K562 (cell line): ENCODE data around the gene PHF20. TPM values are rescaled to one million over a fixed set of nuclear protein-coding genes. Genes with fewer than 3 reads are reported as not detected.

Experiments
- ATAC-seq: fragments of 200-7000 bp; cut with Tn5 transposase; 3 replicates; pipeline ENCODE4 v1.9.1; 2020; ENCODE audit warnings: moderate library complexity
- BruUV-seq: library from RNA; stranded (reverse); fragments of 400-500 nt; replicated peaks from 2 replicates; lab custom pipeline; 2021; lab: Mats Ljungman, UMichigan
- CTCF ChIA-PET: fragments of 300-600 bp; formaldehyde crosslinking; extraction: SDS; loops from one replicate; lab custom pipeline; 2021; ENCODE audit warnings: low intra/inter-chr PET ratio; lab: Yijun Ruan, JAX
- POLR2A ChIA-PET: fragments of 300-600, 350-650 bp; sonication (Branson Sonifier 250); formaldehyde crosslinking; extraction: SDS; loops from one replicate; lab custom pipeline; 2021; ENCODE audit warnings: antibody characterized with exemption, inconsistent platforms; lab: Yijun Ruan, JAX
- DNase-seq, 4 experiments: peaks; one replicate each; pipeline versions ENCODE4 v3.0.0 to v3.0.0-alpha.2; 2011 to 2018; ENCODE audit warnings: low spot score in 3 of 4, mixed read lengths in 3 of 4; ENCODE audit errors: extremely low read depth in 1 of 4
- FAIRE-seq: peaks from 2 replicates; lab custom pipeline; 2011; peaks lifted over from hg19 to GRCh38; lab: Jason Lieb, UNC
- H2AFZ ChIP-seq: 2 replicates; pipeline ENCODE4 v1.6.0; 2011; ENCODE audit warnings: low read depth, low read length, control low read depth, inconsistent platforms
- H3K27ac ChIP-seq: fragments of 200-600 bp; 3 replicates; pipeline ENCODE4 v1.8.0; 2011; ENCODE audit warnings: low read depth, mild to moderate bottlenecking, control low read depth, inconsistent platforms, low read length, moderate library complexity, mixed read lengths; ENCODE audit errors: extremely low read depth
- H3K27me3 ChIP-seq, 2 experiments: fragments of 300-600 bp in 1 of 2; 2 replicates in 1 of 2; 3 replicates in 1 of 2; pipeline versions ENCODE4 v1.6.0 to v1.8.0; 2011; ENCODE audit warnings: inconsistent platforms in 2 of 2, low read length in 2 of 2, mild to moderate bottlenecking in 1 of 2, mixed read lengths in 1 of 2, moderate library complexity in 1 of 2; ENCODE audit not compliant: control insufficient read depth in 2 of 2, insufficient read depth in 2 of 2
- H3K36me3 ChIP-seq: fragments of 300-600 bp; 3 replicates; pipeline ENCODE4 v1.8.0; 2011; ENCODE audit warnings: mild to moderate bottlenecking, low read length, inconsistent platforms; ENCODE audit not compliant: control insufficient read depth, insufficient read depth
- H3K4me1 ChIP-seq, 2 experiments: fragments of 200-600 bp in 1 of 2; replicated peaks in 1 of 2; 2 replicates in 1 of 2; 3 replicates in 1 of 2; pipeline versions ENCODE4 v1.5.1 to v1.8.0; 2011; ENCODE audit warnings: inconsistent platforms in 2 of 2, low read length in 2 of 2, mild to moderate bottlenecking in 1 of 2, mixed read lengths in 1 of 2, moderate library complexity in 1 of 2; ENCODE audit not compliant: control insufficient read depth in 2 of 2, insufficient read depth in 2 of 2
- H3K4me2 ChIP-seq: 2 replicates; pipeline ENCODE4 v1.6.1; 2011; ENCODE audit warnings: low read length, control low read depth, inconsistent platforms, mixed read lengths; ENCODE audit not compliant: insufficient read depth
- H3K4me3 ChIP-seq: fragments of 200-600 bp; sonication (generic), shearing (Covaris generic); 2 replicates; pipeline ENCODE4 v1.5.1; 2016; ENCODE audit warnings: control low read depth, inconsistent platforms
- H3K79me2 ChIP-seq: fragments of 200-600 bp; 3 replicates; pipeline ENCODE4 v1.8.0; 2011; ENCODE audit warnings: low read length, inconsistent platforms; ENCODE audit not compliant: control insufficient read depth, insufficient read depth
- H3K9ac ChIP-seq, 2 experiments: 2 replicates each; pipeline versions ENCODE4 v1.6.0 to v1.6.1; 2011; ENCODE audit warnings: low read depth in 2 of 2, low read length in 2 of 2, control low read depth in 1 of 2, inconsistent platforms in 1 of 2, mild to moderate bottlenecking in 1 of 2, mixed read lengths in 1 of 2; ENCODE audit not compliant: insufficient read depth in 1 of 2
- H3K9me1 ChIP-seq: one replicate; pipeline ENCODE4 v1.6.0; 2011; ENCODE audit warnings: inconsistent platforms, mild to moderate bottlenecking, low read length, moderate library complexity; ENCODE audit not compliant: control insufficient read depth, insufficient read depth
- H3K9me3 ChIP-seq: replicated peaks from 2 replicates; pipeline ENCODE4 v1.5.1; 2011; ENCODE audit warnings: low read depth, low read length, inconsistent platforms; ENCODE audit not compliant: control insufficient read depth, insufficient read depth
- H4K20me1 ChIP-seq: replicated peaks from 2 replicates; pipeline ENCODE4 v1.6.1; 2011; ENCODE audit warnings: low read length, inconsistent platforms, mixed read lengths; ENCODE audit not compliant: control insufficient read depth, insufficient read depth
- CCNT2 ChIP-seq: IDR thresholded peaks from 2 replicates; pipeline ENCODE4 v1.6.1; 2011; ENCODE audit warnings: borderline replicate concordance, low read depth, mild to moderate bottlenecking, moderate library complexity, mixed read lengths, low read length; ENCODE audit not compliant: insufficient read length; ENCODE audit errors: extremely low read depth
- FOXK2 ChIP-seq, 2 experiments: fragments of 450-650 bp; IDR thresholded peaks in 1 of 2; conservative IDR thresholded peaks in 1 of 2; 2 replicates each; pipeline ENCODE4 v1.6.1; 2016; ENCODE audit warnings: low read depth in 2 of 2, mild to moderate bottlenecking in 1 of 2
- MTA1 ChIP-seq: fragments of 450-650 bp; IDR thresholded peaks from 2 replicates; pipeline ENCODE4 v1.6.1; 2017; ENCODE audit warnings: borderline replicate concordance
- NCOA4 ChIP-seq: fragments of 450-650 bp; IDR thresholded peaks from 2 replicates; pipeline ENCODE4 v1.6.1; 2018; ENCODE audit warnings: mild to moderate bottlenecking; ENCODE audit not compliant: partially characterized antibody
- NCOR1 ChIP-seq: fragments of 450-650 bp; IDR thresholded peaks from 2 replicates; pipeline ENCODE4 v1.6.1; 2016; ENCODE audit warnings: mild to moderate bottlenecking, moderate library complexity
- POLR3G ChIP-seq: IDR thresholded peaks from 2 replicates; pipeline ENCODE4 v1.6.1; 2011; ENCODE audit not compliant: insufficient read length, insufficient replicate concordance; ENCODE audit errors: extremely low read depth
- RNF219 ChIP-seq: fragments of 250-450 bp; sonication (Bioruptor Pico); IDR thresholded peaks from 2 replicates; pipeline ENCODE4 v1.5.0; 2022; ENCODE audit warnings: mild to moderate bottlenecking
- SETDB1 ChIP-seq: IDR thresholded peaks from one replicate; pipeline ENCODE4 v1.6.1; 2012; ENCODE audit warnings: low read length, control low read depth, inconsistent platforms
- SMARCC2 ChIP-seq: fragments of 450-650 bp; IDR thresholded peaks from 2 replicates; pipeline ENCODE4 v1.6.1; 2017; ENCODE audit warnings: antibody characterized with exemption, moderate library complexity, mild to moderate bottlenecking, low read depth
- TAF9B ChIP-seq: fragments of 450-650 bp; IDR thresholded peaks from 2 replicates; pipeline ENCODE4 v1.6.1; 2018; ENCODE audit warnings: mild to moderate bottlenecking; ENCODE audit not compliant: partially characterized antibody
- THRA ChIP-seq: fragments of 450-650 bp; IDR thresholded peaks from 2 replicates; pipeline ENCODE4 v1.6.1; 2017; ENCODE audit warnings: mild to moderate bottlenecking, moderate library complexity
- U2AF1 ChIP-seq: fragments of 200-400 bp; formaldehyde crosslinking; optimal IDR thresholded peaks from 2 replicates; pipeline ENCODE3; 2017; ENCODE audit warnings: mild to moderate bottlenecking, low read depth, low read length, moderate library complexity
- U2AF2 ChIP-seq: fragments of 200-400 bp; formaldehyde crosslinking; optimal IDR thresholded peaks from 2 replicates; pipeline ENCODE3; 2017; ENCODE audit warnings: low read depth, mild to moderate bottlenecking, low read length
- ZFP30 ChIP-seq: fragments of 250-450 bp; sonication (Bioruptor Pico); IDR thresholded peaks from 2 replicates; pipeline ENCODE4 v1.8.0; 2022; ENCODE audit warnings: moderate library complexity, mild to moderate bottlenecking, inconsistent platforms, borderline replicate concordance
- ZNF24 ChIP-seq: fragments of 450-650 bp; IDR thresholded peaks from 2 replicates; pipeline ENCODE4 v1.6.1; 2016
- ZNF512 ChIP-seq: IDR thresholded peaks from 2 replicates; pipeline ENCODE4 v1.6.1; 2016; ENCODE audit warnings: missing genetic modification characterization, missing compliant biosample characterization
- WGBS: fragments of 100-300 bp; shearing (Covaris generic); methylation state at CpG from one replicate; pipeline ENCODE4 v1.1.6; 2016; ENCODE audit warnings: low coverage, mixed read lengths; ENCODE audit not compliant: insufficient coverage; ENCODE audit errors: missing lambda C conversion rate; 5-methylcytosine and 5-hydroxymethylcytosine counted together
- in situ Hi-C: fragments of 300-500 bp; cut with MboI; formaldehyde crosslinking; loops from 4 replicates; pipeline ENCODE4 v1.15.0; 2018; ENCODE audit warnings: inconsistent platforms, mixed read lengths
- intact Hi-C: fragments of 100-400 bp; cut with micrococcal nuclease; formaldehyde crosslinking; loops from 2 replicates; pipeline ENCODE4 v1.14.2; 2022
- polyA plus RNA-seq, 8 experiments: library from polyadenylated mRNA; depleted of rRNA in 4 of 8; stranded (reverse) in 5 of 8; unstranded in 3 of 8; fragments of >200 nt; fragmentation: Nextera tagmentation in 2 of 8; fragmentation: Illumina TruSeq in 1 of 8; extraction: Ambion mirVana in 2 of 8; extraction: Trizol in 1 of 8; gene quantifications; 2 replicates each; pipeline versions ENCODE4 v1.2.1 to v1.2.3, GENCODE V29; 2011 to 2014; ENCODE audit warnings: inconsistent platforms in 1 of 8, missing spikeins in 1 of 8
- total RNA-seq, 7 experiments: library from RNA; depleted of rRNA in 6 of 7; stranded (reverse); fragments of >200 nt in 6 of 7; fragmentation: Illumina TruSeq in 2 of 7; extraction: Trizol in 2 of 7; gene quantifications; 2 replicates each; pipeline versions ENCODE4 v1.2.1 to v1.2.3, GENCODE V29; 2011 to 2021; ENCODE audit warnings: low replicate concordance in 1 of 7

Gene PHF20
- total and polyA plus RNA-seq, 9 of the 15 experiments (the other 6 are each of a cell fraction or from before 2014, with no cell fraction given), result 49.9 to 196 (median 70.7) TPM

- no peak for TF ChIP-seq THRA
- TF ChIP-seq ZNF512, result no peak
- no peak for TF ChIP-seq U2AF1
- no peak for TF ChIP-seq CCNT2
- no peak for TF ChIP-seq TAF9B
Measured at GRCh38 chr20:35887393-35888064, 115.7 kb downstream of the PHF20 start (continued).

GRCh38 chr20:35888657-35889056, 116.8 kb downstream of the PHF20 start:
- no peak overlapping the region for H3K27ac ChIP-seq
- BruUV-seq, result no TSS peak
- H3K9me1 ChIP-seq, result no peaks in the 10 kb centered on the region
- WGBS, result 80% methylated on average over 1 of the region's 1 CpG
- no peaks in the 10 kb centered on the region for H3K9me3 ChIP-seq
- no peak overlapping the region for H3K4me2 ChIP-seq
- FAIRE-seq (no peak), ATAC-seq (no peak)
- no peak overlapping the region for H3K4me3 ChIP-seq
- no peaks in the 10 kb centered on the region for H4K20me1 ChIP-seq
- ChIA-PET POLR2A (interaction anchor here (1.4 kb wide), 2 partner anchors 13 to 14 kb away, joined by 4 read pairs; no protein-coding TSS in a partner anchor), CTCF (no interaction called here)
- no peaks in the 10 kb centered on the region; the same call in 2 of the 3 replicates for H3K79me2 ChIP-seq
- H3K36me3 ChIP-seq, result no peaks in the 10 kb centered on the region; the same call in 2 of the 3 replicates
- H3K27me3 ChIP-seq, result no peaks in the 10 kb centered on the region
- no peak overlapping the region for H2AFZ ChIP-seq
- no peak for TF ChIP-seq SMARCC2
- no peak for TF ChIP-seq ZFP30
- TF ChIP-seq FOXK2 (conservative IDR thresholded peaks at IDR 0.05 in 1 of 2, IDR thresholded peaks at IDR 0.05 in 1 of 2; ENCODE audit: low read depth in 2 of 2), result no peak
- TF ChIP-seq U2AF2, result no peak
- TF ChIP-seq MTA1, result no peak
- no peak for TF ChIP-seq RNF219
- TF ChIP-seq SETDB1, result no peak
- TF ChIP-seq ZNF24, result no peak
- no peak for TF ChIP-seq POLR3G
- TF ChIP-seq NCOA4, result no peak
- TF ChIP-seq NCOR1, result no peak
- TF ChIP-seq, all 486 proteins: peak for 0
- intact Hi-C loops, result loop anchor here (10.0 kb wide), 1 partner anchor 424 kb away; no protein-coding TSS in a partner anchor
- DNase-seq, result no peak
- H3K9ac ChIP-seq, result no peak overlapping the region
- peaks cover 2 to 7% of the 10 kb centered on the region in 2 experiments; a peak in 3 of 5 replicates for H3K4me1 ChIP-seq
- in situ Hi-C loops, result no loop called here
